Smooth muscle cell (in vitro differentiated cells): ENCODE measurements around the gene FAM222B. TPM values are rescaled to one million over a fixed set of nuclear protein-coding genes. Genes with fewer than 3 reads are reported as not detected.

Experiments used
- DNase-seq: peaks from one replicate; lab custom pipeline; 2025; ENCODE audit not compliant: unreplicated experiment; lab: John Stamatoyannopoulos, UW
- H2AFZ ChIP-seq: fragments of 200-600 bp; sonication (generic); 2 replicates; pipeline ENCODE4 v1.6.0; 2016; ENCODE audit warnings: antibody characterized with exemption, low read depth, mild to moderate bottlenecking
- H3F3A ChIP-seq: fragments of 200-600 bp; sonication (generic); 2 replicates; pipeline ENCODE4 v1.6.0; 2017; ENCODE audit warnings: antibody characterized with exemption, low read depth
- H3K27ac ChIP-seq: fragments of 200-600 bp; sonication (generic); 2 replicates; pipeline ENCODE4 v1.5.1; 2016; ENCODE audit warnings: low read depth, mild to moderate bottlenecking
- H3K27me3 ChIP-seq: fragments of 200-600 bp; sonication (generic); 2 replicates; pipeline ENCODE4 v1.6.1; 2016; ENCODE audit warnings: low read depth, mild to moderate bottlenecking
- H3K36me3 ChIP-seq: fragments of 200-600 bp; sonication (generic); 2 replicates; pipeline ENCODE4 v1.5.1; 2016; ENCODE audit warnings: low read depth
- H3K4me1 ChIP-seq: fragments of 200-600 bp; sonication (generic); 2 replicates; pipeline ENCODE4 v1.5.1; 2016; ENCODE audit warnings: low read depth
- H3K4me2 ChIP-seq: fragments of 200-600 bp; sonication (generic); 2 replicates; pipeline ENCODE4 v1.6.0; 2016; ENCODE audit warnings: mild to moderate bottlenecking
- H3K4me3 ChIP-seq: fragments of 200-600 bp; sonication (generic); 2 replicates; pipeline ENCODE4 v1.5.1; 2016; ENCODE audit warnings: mild to moderate bottlenecking
- H3K79me2 ChIP-seq: fragments of 200-600 bp; sonication (generic); 2 replicates; pipeline ENCODE4 v1.6.0; 2016; ENCODE audit warnings: low read depth, mild to moderate bottlenecking
- H3K9ac ChIP-seq: fragments of 200-600 bp; sonication (generic); 2 replicates; pipeline ENCODE4 v1.6.0; 2016; ENCODE audit warnings: low read depth
- H3K9me3 ChIP-seq: fragments of 200-600 bp; sonication (generic); replicated peaks from 2 replicates; pipeline ENCODE4 v1.5.1; 2016; ENCODE audit warnings: low read depth
- H4K20me1 ChIP-seq: fragments of 200-600 bp; sonication (generic); 2 replicates; pipeline ENCODE4 v1.6.0; 2016; ENCODE audit warnings: low read depth
- CTCF ChIP-seq: fragments of 200-600 bp; sonication (generic); IDR thresholded peaks from 2 replicates; pipeline ENCODE4 v1.5.1; 2017; ENCODE audit warnings: borderline replicate concordance, mild to moderate bottlenecking, antibody characterized with exemption; ENCODE audit not compliant: insufficient read depth, poor library complexity, severe bottlenecking
- WGBS: methylation state at CpG from one replicate; pipeline ENCODE4 v1.1.7; 2016; ENCODE audit warnings: low lambda C conversion rate; 5-methylcytosine and 5-hydroxymethylcytosine counted together
- polyA plus RNA-seq: library from polyadenylated mRNA; unstranded; fragments of >200 nt; fragmentation: Nextera tagmentation; extraction: Ambion mirVana; gene quantifications from 2 replicates; pipeline ENCODE4 v1.2.1, GENCODE V29; 2016
- total RNA-seq: library from RNA; depleted of rRNA; stranded (reverse); fragments of >200 nt; gene quantifications from 2 replicates; pipeline ENCODE4 v1.2.3, GENCODE V29; 2014

The FAM222B gene
- total and polyA plus RNA-seq, 2 experiments from 2014 or later, result 20.5 to 28.0 TPM

GRCh38 chr17:28763804-28764266, 78.8 kb downstream of the FAM222B start:
- Histone ChIP-seq H3K9me3 (no peaks in the 10 kb centered on the region), H3K27me3 (no peaks in the 10 kb centered on the region), H3K79me2 (peaks cover 6% of the 10 kb centered on the region), H3K4me2 (no peak overlapping the region), H2AFZ (no peak overlapping the region), H3K4me1 (peaks cover 18% of the 10 kb centered on the region), H3K27ac (no peak overlapping the region), H4K20me1 (peaks cover 86% of the 10 kb centered on the region), H3K36me3 (no peaks in the 10 kb centered on the region), H3K9ac (no peak overlapping the region), H3F3A (peaks cover 6% of the 10 kb centered on the region), H3K4me3 (no peak overlapping the region)
- peak; percentile 87 for TF ChIP-seq CTCF
- peak; percentile 20 for DNase-seq
- WGBS, result 68% methylated on average over 5 of the region's 5 CpGs

- Histone ChIP-seq H3F3A (peaks cover 6% of the 10 kb centered on the region), H3K27ac (no peak overlapping the region), H4K20me1 (peaks cover 81% of the 10 kb centered on the region), H3K36me3 (no peaks in the 10 kb centered on the region), H3K9ac (no peak overlapping the region), H3K27me3 (no peaks in the 10 kb centered on the region), H2AFZ (no peak overlapping the region), H3K9me3 (no peaks in the 10 kb centered on the region), H3K4me1 (peaks cover 18% of the 10 kb centered on the region), H3K79me2 (peaks cover 6% of the 10 kb centered on the region), H3K4me2 (no peak overlapping the region), H3K4me3 (no peak overlapping the region)
- TF ChIP-seq CTCF, result no peak
- whole genome bisulfite sequencing, result 88% methylated on average over 1 of the region's 1 CpG
- DNase-seq, result no peak
These were observed 79.3 kb downstream of the FAM222B start for GRCh38 chr17:28763137-28763799.

GRCh38 chr17:28760601-28761562, 81.7 kb downstream of the FAM222B start:
- no peak for DNase-seq
- no peaks in the 10 kb centered on the region for H3K9me3 ChIP-seq
- no peaks in the 10 kb centered on the region for H3K27me3 ChIP-seq
- no peaks in the 10 kb centered on the region for H3K79me2 ChIP-seq
- TF ChIP-seq CTCF, result no peak
- peaks cover 18% of the 10 kb centered on the region for H3K4me1 ChIP-seq
- peaks cover 71% of the 10 kb centered on the region for H4K20me1 ChIP-seq
- H3K4me3 ChIP-seq, result no peak overlapping the region
- H3K27ac ChIP-seq, result no peak overlapping the region
- WGBS, result 61% methylated on average over 9 of the region's 9 CpGs
- H3K36me3 ChIP-seq, result no peaks in the 10 kb centered on the region
- no peak overlapping the region for H3K4me2 ChIP-seq
- no peak overlapping the region for H3K9ac ChIP-seq
- peaks cover 6% of the 10 kb centered on the region for H3F3A ChIP-seq
- H2AFZ ChIP-seq, result no peak overlapping the region
